ENCODE measurements around the gene NCBP2L.

GRCh38 chrX:107752714-107753113, 24.8 kb upstream of the NCBP2L start:
- TF ChIP-seq POLR2A (IDR thresholded peaks at IDR 0.05; ENCODE audit: low read depth, low read length) (no peak), TAF1 (IDR thresholded peaks at IDR 0.05; ENCODE audit: borderline replicate concordance, low read depth, low read length) (no peak), POLR2AphosphoS5 (IDR thresholded peaks at IDR 0.05; ENCODE audit: low read depth, low read length) (no peak)
